ENCODE data around the gene DHRS12.
"Not testable (repeated sequence)": the region's sequence is repeated elsewhere in the genome, so short reads cannot be mapped to it uniquely, and the experiment has no call there.

The DHRS12 gene

DNA sequence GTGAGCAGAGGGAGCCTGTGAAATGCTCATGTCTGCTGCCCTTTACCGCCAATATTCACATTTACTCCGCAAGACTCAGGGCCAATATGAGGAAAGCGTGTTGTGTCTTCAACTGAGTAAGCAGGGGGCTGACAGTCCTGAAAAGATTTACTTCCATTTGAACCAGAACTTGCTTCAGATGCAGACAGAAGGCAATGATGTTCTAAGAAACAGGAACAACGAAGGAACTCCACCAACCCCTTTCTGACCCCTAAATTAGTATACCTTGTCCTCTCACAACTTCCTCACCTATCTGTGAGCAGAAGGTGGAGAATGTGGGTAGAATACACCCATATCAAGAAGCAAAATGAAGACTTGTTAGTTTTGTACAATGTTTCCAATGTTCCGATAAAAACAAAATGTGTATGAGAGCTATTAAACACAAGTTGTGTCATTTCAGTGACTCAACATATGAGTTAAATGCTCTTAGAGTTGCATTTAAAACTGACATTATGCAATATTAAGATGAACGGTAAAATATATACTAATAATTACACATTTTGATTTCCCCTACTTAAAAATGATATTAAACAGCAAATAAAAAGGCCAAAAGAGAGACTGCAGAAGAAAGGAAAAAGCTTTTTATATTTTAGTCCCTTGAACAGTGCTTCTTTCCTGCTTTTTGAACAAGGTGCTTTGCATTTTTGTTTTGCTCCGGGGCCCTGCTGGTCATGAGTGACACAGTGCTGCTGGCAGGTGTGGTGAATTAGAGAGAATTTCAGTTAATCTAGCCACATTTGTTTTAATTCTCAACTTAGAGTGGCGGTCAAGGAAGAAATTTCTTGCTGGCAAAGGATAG is 25.0 kb upstream of the DHRS12 start:
- H3K4me3 ChIP-seq (ENCODE audit: low read depth, low read length), result no peak overlapping the region

DNA sequence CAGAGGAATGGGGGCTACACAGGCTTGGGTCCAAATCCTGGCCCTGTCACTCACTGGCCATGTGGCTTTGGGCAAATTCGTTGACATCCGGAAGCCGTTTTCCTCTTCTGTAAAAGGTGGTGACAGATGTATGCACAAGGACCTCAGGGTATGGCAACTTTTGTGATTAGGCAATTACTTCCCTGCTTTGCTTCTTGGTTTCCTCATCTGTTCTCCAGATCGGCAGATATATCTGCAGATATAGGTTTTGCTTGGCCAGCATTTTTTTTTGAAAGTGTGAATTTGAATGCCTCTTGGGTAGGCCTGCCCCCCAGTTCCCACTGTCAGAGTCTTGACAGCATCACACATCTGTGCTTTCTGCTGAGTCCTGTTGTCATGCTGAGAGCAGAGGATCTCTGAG is 23.3 kb upstream of the DHRS12 start:
- H3K4me3 ChIP-seq (ENCODE audit: low read depth, low read length), result no peak overlapping the region

DNA sequence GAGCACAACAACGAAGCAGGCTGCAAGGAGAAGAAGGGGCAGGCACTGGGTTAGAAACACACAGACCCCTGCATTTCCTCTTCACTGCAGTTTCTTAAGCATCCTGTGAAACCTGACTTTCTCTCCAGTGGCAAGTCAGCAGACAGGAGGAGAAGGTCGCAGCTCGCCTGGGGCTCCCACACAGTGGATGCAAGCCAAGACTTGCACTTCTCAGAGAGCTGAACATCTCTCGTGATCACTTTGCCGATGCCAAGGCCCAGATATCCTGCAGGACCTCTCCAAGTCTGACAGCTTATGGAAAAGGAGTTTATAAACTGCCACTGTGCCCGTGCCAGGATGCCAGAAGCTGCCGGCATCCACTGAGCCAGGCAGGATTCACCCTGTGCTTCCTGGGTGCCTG is 22.6 kb upstream of the DHRS12 start:
- no peak overlapping the region for H3K4me3 ChIP-seq (ENCODE audit: low read depth, low read length)

DNA sequence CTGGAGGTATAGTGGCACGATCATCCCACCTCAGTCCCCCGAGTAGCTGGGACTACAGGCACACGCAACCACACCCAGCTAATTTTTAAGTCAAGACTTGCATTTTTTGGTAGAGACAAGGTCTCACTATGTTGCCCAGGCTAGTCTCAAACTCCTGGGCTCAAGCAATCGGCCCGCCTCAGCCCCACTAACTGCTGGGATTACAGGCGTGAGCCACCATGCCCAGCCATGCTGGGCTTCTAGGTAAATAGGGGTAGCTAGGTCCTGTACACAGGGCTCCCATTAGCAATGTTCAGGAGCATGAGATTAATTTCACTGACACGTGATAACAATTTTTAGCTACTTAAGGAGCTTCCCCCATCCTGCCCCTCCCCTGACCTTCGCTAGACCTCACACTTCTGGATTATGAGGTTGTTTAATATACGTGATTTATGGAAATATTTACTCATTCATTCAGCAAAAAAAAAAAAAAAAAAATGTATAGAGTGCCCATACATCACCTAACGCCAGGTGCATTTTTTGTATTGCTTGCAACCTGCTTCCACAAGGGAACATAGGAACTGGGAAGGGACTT is 21.8 kb upstream of the DHRS12 start:
- no peak overlapping the region for H3K4me3 ChIP-seq (ENCODE audit: low read depth, low read length)

DNA sequence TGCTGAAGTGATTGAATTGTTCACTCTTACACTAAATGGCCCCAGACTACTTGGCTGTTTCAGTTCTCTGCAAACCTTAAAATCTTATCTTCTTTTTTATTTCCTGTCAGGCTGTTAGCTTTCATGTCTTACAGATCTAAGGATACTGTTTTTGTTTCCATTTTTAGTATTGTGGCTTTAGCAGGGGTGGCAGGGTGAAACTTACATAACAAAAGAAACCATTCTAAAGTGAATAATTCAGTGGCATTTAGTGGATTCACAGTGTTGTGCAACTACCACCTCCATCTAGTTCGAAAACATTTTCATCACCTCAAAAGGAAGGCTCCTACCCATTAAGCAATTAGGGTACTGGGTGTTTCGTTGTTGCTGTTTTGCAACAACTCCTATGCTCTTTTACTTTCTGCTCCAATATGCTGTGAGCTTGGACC is 21.2 kb upstream of the DHRS12 start:
- H3K4me3 ChIP-seq (ENCODE audit: low read depth, low read length), result no peak overlapping the region

DNA sequence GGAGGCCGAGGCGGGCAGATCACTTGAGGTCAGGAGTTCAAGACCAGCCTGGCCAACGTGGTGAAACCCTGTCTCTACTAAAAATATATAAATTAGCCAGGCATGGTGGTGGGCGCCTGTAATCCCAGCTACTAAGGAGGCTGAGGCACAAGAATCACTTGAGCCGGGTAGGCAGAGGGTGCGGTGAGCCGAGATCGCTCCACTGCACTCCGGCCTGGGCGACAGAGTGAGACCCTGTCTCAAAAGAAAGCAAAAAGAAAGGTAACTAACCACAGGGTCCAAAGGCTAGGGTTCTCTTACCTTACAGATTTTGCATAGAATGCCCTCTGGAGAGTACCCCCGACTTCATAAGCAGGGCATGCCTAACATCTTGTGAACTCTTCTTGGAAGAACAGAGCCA is 20.7 kb upstream of the DHRS12 start:
- not testable (repeated sequence) for H3K4me3 ChIP-seq (ENCODE audit: low read depth, low read length)

DNA sequence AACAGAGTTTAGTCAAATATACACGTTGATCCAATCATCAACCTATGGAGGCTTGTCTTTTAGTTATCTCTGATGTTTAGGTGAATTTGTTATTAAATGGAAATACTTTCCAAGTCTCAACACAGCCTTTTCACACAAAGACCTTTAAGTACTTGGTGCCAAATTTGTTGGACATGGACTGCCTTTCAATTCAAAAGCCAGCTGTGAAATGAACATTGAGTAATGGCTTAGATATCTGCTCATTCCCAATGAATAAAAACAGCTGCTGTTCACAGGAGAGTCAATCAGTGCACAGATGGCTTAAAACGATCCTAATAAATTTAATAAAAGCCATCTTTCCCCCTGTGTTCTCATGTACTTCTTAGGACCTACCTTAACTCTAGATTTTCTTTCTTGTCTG is 19.9 kb upstream of the DHRS12 start:
- H3K4me3 ChIP-seq (ENCODE audit: low read depth, low read length), result no peak overlapping the region

DNA sequence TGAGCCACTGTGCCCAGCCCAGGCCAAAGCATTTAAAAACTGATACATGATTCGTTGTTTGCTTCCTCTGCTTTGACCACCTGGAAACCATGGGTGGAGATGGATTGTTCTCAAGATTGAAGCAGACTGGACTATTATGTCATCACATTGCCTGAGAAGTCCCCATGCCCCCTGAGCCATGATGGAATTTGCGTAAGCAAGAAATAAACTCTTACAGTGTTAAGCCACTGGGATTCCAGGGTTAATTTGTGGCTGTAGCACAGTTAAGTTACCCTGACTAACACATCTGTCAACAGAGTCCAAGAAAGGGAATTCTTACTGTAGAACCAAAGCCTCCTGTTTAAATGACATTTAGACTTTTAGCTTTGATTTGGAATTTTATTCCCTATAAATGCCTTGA is 19.4 kb upstream of the DHRS12 start:
- H3K4me3 ChIP-seq (ENCODE audit: low read depth, low read length), result no peak overlapping the region

DNA sequence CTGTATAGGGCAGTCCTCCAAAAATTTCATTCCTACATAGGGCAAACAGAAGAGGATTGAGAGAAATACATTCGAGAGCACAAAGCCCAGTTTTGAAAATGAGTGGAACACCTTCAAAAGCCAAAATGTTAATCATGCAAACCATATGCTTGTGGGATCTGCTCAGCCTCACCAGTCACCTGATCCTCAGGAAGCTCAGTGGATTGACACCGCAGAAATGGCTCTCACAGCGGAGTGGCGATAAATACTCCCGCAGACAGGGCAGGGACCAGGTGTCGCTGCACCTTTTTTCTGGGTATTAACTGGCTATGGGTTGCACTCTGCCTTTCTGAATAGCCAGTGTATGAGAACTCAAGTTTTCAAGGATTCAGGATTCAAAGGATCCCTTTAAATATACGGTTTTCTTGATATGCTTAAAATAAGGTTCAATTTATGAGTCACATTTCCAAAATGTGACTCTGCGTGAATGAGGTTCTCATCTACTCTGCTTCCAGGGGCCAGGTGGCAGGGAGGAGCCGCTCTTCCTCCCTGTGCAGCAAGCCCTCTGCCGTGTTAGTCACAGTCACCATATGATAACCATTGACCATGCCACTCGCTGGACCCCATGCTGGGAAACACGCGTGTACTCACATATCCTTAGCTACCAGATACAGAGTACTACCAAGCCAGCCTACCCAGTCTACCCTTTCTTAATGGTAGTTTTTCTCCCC is 18.3 kb upstream of the DHRS12 start:
- H3K4me3 ChIP-seq (ENCODE audit: low read depth, low read length), result no peak overlapping the region

DNA sequence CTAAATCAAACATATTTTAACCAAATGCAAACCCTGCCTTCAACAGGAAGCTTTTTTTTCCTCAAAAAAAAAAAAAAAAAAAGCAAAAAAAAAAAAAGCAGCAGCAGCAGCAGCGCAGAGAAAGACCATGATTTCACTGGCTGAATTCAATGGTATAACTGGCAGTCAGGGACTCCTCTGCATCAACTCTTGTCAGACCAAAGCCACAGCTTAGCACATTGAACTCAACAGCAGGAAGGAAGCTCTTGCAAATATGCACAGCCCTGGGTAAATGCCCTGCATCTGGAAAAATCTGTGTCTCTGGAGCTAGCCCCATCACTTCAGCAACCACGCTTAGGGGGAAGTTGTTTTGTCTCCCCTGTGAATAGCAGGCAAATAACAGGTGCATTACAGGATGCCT is 17.6 kb upstream of the DHRS12 start:
- no peak overlapping the region for H3K4me3 ChIP-seq (ENCODE audit: low read depth, low read length)

DNA sequence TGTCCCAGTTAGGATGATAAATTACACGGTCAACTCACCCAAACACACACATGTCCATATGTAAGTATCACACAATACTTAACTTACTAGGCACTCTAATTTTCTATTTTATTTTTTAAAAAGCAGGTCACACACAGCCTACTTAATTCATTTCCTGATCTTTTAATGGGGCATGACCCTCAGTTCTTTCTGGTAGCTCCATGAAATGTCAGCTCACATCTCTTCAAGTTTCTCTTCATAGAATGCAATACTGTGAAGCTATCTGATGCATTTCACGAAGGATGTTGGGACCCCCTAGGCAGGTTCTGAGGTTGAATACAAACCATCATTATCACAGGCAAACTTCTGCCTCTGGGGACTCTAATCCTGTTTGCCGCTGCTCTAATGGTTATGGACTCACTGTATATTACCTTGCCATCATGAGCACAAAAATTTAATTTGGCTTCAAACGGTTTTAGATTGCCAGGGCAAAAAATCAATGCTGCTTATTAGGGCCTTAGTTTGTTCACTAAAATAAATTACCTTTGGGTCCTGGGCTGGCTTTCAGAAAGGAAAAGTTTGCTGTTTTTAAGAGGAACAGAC is 16.1 kb upstream of the DHRS12 start:
- no peak overlapping the region for H3K4me3 ChIP-seq (ENCODE audit: low read depth, low read length)

DNA sequence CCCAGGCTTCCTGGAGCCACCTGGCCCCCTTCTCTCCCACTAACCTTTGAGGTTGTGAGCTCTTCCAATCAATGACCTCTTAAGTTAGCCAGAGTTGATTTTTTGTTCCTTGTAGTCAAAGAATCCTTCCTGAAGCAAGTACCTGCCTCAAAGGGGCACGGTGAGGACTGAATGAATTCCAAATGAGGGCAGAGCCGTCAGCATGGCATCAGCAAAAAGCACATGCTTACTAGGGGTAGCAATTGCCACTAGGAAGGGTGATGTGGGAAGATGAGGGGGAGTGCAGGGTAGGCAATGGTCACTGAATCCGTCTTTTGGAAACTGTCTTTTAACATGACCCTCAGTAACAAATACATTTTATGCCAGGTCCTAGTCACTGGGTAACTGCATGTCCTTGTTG is 15.6 kb upstream of the DHRS12 start:
- no peak overlapping the region for H3K4me3 ChIP-seq (ENCODE audit: low read depth, low read length)

DNA sequence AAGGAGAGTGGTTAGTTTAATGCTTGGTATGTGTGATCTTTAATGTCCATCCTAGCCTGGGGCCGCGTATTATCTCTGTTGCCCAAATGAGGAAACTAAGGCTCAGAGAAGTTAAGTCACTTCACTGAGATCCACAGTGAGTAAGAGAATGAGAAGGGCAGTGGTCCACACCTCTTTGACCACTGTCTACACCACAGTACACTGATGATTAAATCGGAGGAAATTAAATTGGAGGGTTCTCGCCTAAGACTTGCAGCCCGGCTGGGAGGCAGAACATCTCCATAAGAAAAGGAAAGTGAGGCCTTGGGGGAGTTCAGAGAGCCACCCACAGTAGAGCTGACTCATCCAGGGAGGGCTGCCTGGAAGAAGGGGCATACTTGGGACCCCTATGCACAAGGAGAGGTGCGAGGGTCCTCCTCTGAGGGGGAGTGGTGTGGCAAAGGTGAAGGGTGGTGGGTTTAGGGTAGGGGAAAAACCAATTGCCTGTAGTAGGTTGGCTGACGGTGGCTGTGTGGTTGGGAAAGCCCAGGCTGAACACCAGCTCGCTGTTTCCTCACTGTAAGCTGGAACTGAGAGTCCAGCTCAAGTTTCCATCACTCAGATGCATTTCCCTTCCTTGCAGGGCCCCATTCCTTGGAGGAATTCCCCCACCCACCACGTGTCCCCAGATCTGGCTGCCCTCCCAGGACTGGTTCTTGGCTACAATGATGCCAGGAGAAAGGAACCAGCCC is 15.0 kb upstream of the DHRS12 start:
- no peak overlapping the region for H3K4me3 ChIP-seq (ENCODE audit: low read depth, low read length)

DNA sequence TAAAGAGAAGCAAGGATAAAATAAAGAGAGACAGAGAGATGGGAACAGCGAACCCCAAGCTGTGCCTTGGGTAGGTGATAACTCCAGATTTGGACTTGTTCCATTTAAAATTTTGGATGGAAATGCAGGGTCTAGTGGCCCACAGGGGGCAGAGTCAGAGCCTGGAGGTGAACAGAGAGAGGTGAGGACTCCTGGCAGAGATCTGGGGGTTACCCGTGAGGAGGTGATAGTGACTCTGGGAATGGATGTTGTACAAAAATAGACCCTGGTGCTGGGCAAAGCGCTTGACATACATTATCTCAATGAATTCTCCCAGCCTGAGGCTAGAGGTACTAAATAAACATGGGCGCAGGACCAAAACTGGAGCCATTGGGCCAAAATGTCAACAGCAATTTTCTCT is 14.3 kb upstream of the DHRS12 start:
- no peak overlapping the region for H3K4me3 ChIP-seq (ENCODE audit: low read depth, low read length)

DNA sequence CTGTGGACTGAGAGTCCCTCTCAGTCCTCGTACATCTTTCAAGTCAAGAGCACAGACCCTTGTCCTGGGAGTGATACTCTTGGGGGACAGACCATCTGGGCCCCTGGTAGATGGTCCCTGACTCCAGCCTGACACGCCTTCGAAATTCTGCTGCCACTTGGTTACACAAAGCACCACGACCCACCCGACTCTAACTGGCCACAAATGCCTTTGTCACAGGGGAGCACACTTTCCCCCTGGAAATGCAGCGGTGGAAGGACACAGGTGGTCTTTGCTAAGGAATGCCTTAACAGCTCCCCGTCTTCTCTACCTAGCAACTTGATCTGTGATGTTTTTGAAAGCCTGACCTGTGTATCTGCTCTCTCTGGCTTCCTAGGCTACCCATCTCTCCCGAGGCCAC is 13.8 kb upstream of the DHRS12 start:
- H3K4me3 ChIP-seq (ENCODE audit: low read depth, low read length), result no peak overlapping the region

DNA sequence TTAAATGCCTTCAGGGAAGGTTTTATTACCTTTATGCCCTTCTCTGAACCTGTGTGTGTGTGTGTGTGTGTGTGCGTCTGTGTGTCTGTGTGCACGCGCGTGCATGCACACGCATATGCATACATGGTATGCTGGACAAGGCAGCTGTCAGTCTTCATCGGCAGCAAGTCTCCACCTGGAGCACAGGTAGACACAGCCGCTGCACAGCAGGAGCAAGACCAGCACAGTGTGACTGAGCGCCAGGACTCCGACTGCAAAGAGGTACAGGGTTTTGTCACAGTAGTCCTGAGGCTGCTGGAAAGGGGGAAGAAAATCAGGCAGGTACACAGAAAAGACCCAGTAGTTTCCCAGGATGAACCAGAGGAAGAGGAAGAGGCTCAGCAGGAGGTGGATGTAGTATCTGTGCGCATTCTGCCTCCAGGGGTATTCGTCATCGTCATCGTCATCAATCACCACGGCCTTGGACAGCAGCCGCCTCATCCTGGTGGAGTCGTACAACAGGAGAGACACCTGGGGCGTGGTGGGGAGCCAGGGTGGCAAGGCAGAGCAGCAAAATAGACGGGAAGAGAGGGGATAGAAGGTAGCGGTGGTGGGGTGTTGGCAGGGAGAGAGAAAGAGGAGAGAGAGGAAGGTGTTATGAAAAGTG is 12.8 kb upstream of the DHRS12 start:
- H3K4me3 ChIP-seq (ENCODE audit: low read depth, low read length), result no peak overlapping the region

DNA sequence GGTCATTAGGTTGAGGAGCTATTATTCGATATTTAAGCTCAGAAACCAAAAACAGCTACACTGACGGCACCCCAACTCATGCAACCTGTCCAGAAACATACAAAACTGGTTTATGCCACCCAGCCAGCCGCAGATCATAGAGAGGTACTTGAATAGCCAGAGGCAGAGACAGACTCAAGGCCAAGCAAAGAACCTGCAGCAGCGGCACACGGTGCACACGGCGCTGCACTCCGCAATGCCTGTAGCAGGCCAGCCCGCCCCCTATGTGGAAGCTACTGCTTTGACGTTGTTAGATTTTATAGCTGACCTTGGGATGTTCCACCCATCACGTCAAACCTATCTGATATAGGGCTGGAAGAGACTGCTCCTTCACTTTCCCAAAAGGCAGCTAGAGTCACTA is 11.9 kb upstream of the DHRS12 start:
- H3K4me3 ChIP-seq (ENCODE audit: low read depth, low read length), result no peak overlapping the region

DNA sequence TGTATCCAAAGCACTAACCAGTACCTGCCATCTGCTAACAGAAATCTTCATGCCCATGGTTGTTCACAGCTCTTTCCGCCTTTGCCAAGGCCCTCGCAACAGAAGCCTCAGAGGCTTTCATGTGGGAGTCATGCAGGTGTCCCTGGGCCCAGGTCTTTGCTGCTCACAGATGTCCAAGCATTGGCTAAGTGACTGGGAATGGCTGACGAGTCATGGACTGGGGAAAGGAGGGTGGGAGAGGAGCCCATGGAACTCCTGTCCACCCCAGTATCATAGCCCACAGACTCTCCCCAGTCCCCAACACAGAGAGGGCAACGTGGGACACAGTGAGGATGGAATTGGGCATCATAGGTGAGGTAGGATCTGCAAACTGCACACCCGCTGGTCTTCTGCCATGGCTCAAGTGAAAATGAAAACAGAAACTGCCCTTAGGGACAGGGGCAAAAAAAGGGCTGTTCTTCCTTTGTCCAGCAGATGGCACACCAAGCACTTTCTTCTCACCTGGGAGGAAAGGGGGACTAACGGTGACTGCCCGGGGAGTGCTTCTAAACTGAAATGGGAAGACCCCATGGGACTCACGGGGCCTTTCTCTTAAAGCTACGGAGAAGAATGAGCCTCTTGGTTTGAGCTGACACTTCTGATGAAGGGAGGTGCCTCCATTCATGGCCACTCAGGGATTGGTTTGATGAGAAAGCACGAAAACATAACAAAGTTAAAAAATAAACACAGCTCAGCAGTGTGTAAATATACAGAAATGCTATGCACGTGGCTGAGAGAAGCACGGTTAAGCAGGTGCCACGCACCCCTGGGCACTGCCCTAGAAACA is 11.1 kb upstream of the DHRS12 start:
- H3K4me3 ChIP-seq (ENCODE audit: low read depth, low read length), result no peak overlapping the region

DNA sequence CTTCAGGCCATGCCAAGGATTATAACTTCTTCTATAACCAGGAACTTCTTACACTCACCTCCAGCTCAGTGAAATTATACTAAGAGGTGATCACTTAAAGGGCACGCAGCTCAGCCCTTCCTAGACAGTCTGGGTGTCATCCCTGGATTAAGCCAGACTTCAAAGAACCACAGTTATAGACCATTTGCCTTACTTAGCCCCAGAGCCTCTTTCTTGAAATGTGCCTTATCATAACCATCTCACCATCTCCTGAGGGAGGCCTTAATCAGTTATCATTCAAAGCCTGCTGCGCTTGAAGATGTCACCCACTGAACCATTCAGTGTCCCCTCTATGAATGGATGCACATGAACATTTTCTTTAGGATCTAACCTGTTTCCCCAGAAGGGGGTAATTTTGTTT is 10.1 kb upstream of the DHRS12 start:
- no peak overlapping the region for H3K4me3 ChIP-seq (ENCODE audit: low read depth, low read length)

DNA sequence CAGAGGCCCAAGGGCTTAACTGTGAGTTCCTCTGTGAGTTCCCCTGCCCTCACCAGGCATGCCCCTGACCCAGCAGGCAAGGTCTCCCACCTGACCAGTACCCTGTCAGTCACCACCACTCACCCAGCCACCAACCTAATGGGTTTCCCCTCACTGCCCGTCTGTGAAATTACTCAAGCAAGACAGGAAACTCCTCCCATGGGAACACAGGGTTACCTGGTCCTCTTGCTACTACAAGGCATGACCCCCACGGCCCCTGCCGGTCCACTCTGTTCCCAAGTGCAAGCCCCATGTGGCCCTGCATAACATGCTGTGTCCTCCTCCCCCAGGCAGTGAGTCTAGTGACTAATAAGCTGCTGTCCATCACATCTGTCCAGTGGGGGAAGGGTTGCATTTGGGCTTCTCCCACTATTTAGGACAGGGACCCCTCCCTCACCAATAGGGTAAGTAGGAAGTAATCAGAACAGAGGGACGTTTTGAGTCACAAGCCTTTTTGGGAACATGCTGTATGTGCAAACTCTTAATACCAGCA is 8.0 kb upstream of the DHRS12 start:
- no peak overlapping the region for H3K4me3 ChIP-seq (ENCODE audit: low read depth, low read length)

All from iPS-11a (cell line).